AG09319 (cell line): Measurements from ENCODE around the gene F7.
A peak's percentile ranks its signal among the peaks of the same experiment; 100 is the strongest.

Experiments
- DNase-seq: peaks from one replicate; pipeline ENCODE4 v3.0.0-alpha.2; 2010; ENCODE audit warnings: low read depth; ENCODE audit errors: extremely low read depth
- TF ChIP-seq, protein P1 (sequence below): IDR thresholded peaks from 2 replicates; pipeline ENCODE4 v1.5.1; 2011; ENCODE audit warnings: low read depth, mild to moderate bottlenecking, inconsistent platforms, low read length, moderate library complexity

F7 gene

DNA sequence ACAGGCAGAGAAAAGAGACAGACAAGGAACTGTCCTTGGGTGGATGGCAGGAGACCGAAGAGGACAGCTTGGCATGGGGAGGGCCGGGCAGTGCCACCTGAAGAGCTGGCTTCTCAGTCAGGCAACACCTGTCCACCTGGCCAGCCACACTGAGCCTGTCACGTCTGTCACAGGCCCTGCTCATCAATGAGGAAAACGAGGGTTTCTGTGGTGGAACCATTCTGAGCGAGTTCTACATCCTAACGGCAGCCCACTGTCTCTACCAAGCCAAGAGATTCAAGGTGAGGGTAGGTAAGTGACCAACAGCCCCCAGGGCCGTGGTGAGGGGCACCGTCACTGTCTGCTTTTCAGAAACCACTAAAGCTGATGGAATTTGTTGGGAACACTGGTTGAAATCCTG lies 41.6 kb downstream of the F7 start:
- DNase-seq = no peak
- TF ChIP-seq, protein P1, sequence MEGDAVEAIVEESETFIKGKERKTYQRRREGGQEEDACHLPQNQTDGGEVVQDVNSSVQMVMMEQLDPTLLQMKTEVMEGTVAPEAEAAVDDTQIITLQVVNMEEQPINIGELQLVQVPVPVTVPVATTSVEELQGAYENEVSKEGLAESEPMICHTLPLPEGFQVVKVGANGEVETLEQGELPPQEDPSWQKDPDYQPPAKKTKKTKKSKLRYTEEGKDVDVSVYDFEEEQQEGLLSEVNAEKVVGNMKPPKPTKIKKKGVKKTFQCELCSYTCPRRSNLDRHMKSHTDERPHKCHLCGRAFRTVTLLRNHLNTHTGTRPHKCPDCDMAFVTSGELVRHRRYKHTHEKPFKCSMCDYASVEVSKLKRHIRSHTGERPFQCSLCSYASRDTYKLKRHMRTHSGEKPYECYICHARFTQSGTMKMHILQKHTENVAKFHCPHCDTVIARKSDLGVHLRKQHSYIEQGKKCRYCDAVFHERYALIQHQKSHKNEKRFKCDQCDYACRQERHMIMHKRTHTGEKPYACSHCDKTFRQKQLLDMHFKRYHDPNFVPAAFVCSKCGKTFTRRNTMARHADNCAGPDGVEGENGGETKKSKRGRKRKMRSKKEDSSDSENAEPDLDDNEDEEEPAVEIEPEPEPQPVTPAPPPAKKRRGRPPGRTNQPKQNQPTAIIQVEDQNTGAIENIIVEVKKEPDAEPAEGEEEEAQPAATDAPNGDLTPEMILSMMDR = no peak

DNA sequence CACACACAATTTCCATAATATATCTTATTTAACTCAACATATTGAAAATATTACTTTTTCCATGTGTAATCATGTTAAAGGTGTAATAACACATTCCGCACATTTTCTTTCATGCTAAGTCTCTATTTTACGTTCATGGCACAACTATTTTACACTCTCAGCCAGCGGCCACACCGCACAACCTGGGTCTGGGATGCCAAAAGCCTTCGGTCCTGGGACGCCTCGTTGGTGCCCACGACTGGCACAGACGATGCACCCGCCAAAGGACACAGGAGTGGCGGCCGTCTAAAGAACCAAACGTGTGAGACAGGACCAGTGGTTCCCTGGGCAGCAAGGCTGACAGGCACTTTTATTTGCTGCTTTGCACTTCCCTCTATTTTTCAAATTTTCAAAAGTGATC lies 42.8 kb downstream of the F7 start:
- no peak for DNase-seq
- TF ChIP-seq, protein P1 = no peak

DNA sequence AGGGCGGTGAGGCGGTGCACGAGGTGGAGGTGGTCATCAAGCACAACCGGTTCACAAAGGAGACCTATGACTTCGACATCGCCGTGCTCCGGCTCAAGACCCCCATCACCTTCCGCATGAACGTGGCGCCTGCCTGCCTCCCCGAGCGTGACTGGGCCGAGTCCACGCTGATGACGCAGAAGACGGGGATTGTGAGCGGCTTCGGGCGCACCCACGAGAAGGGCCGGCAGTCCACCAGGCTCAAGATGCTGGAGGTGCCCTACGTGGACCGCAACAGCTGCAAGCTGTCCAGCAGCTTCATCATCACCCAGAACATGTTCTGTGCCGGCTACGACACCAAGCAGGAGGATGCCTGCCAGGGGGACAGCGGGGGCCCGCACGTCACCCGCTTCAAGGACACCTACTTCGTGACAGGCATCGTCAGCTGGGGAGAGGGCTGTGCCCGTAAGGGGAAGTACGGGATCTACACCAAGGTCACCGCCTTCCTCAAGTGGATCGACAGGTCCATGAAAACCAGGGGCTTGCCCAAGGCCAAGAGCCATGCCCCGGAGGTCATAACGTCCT lies 43.4 kb downstream of the F7 start:
- TF ChIP-seq, protein P1 = no peak
- no peak for DNase-seq

DNA sequence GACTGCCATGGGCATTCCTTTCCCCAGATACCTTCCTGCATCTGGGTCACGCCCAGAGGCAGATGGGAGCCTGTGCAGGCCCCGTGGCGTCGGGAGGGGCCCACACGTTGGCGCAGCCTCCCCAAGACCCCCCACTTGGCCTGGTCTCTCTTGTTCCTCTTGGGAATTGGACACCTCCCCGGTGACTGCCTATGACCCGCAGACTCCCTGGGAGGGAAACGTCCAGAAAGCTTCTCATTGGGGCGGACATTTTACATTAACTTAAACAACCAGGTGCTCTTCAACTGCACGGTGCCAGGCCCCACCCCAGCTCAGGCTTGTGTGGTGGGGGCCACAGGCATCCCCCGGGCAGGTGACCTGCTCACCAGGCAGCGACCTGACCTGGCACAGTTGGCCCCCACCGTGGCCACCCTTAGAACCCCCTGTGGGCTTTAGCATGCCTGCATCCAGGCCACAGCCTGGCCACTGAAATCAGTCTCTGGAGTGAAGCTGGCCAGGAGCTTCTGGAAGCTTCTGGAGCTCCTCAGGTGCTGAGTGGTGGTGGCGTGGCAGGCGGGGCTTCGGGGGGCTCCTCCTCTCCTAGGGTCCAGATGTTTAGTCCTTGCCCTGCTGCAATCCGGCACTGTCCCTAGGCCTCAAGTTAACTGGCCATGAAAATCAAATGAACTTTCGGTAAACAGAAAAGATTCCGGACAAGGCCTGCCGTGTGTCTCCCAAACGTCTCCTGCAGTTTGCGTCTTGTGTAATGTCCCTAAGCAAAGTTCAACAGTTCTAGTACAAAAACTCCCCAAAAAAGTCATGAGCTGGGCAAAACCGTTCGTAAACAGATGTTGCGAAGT lies 44.3 kb downstream of the F7 start:
- DNase-seq = no peak
- TF ChIP-seq, protein P1 = no peak

DNA sequence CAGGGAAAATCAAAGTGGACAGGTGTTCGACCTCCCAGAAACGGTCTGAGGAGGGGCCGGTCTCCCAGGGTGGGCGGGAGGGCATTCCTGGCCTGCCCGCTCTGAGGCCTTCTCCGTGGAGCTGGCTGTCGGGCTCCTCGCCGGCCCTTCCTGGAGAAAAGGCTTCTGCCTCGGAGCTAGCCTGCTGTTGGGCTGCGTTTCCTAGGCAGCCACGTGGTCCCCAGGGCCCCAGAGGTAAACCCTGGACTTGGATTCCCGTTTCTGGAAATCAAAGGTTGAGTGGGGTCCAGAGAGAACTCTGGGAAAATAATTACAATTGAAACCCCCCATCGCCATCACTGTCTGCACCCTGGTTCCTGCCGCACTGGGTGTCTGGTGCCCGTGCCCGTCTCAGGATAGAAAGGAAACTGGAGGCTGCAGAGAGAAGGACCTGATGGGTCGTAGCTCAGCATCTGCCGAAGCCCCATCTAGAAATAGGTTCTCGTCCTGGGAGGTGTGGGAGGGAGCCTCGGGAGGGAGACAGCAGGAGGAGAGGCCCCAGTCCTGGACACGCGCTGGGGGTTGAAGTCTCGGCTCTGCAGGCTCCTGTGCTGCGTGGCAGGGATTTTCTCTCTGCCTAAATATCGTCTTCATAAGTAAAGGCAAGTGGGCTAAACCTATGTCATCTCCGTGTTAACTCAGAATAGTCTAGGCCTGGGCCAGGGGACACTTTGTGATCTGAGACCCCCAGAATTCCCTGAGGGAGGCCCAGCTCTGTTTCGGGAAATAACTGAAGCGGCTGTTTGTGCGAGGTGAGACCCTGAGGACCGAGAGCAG lies 45.2 kb downstream of the F7 start:
- no peak for DNase-seq
- TF ChIP-seq, protein P1 = no peak

DNA sequence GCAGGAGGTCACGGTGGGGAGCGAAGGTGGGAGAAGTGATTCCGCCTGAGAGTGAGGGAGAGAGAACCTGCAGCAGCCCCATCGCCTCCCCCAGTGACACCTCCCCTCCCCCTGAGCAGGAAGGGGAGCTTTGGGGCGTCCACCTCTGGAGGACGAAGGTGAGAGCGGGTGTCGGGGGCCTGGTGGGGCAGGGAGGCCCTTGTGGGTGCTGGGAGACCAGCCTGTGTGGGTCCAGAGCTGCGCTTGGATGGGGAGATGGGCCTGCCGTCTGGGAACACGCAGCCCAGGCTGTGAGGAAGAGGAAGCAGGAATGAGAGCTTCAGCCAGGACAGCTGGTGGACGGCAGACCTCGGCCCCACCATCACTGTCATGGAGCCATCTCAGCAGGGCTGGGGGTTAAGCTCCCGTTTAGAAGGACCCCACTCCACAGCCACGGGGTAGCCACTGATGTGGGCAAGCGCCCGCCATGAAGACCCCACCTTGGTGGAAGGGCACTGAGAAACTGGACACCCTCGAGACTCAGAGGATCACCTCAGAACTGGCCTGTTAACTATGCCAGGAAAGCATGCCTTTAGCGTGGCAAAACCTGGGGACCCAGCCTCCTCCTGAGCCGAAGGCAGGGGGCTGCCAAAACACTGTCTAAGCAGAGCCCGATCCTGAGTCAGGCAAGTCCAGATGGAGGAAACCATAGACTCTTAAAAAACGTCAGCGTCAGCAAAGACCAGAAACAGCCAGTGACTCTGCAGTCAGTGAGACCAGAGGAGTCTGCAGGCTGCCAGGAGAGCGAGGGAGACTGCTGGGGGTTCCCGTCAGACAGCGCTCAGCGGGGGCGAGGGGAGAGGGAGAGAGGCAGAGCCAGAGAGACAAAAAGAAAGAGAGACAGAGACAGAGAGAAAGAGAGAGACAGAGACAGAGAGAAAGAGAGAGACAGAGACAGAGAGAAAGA lies 46.4 kb downstream of the F7 start:
- DNase-seq = peak; percentile 4
- TF ChIP-seq, protein P1 = no peak
